Thoracic aorta (tissue), 2 donors: ENCODE measurements around the gene CORIN. TPM values are rescaled to one million over a fixed set of nuclear protein-coding genes. Genes with fewer than 3 reads are reported as not detected.

ENCODE experiments used
- ATAC-seq: fragments of 150-250 bp; one replicate; pipeline ENCODE4 v1.8.0; 2017; ENCODE audit warnings: low read depth; ENCODE audit not compliant: insufficient number of reproducible peaks, low FRiP score
- DNase-seq: peaks from one replicate; pipeline ENCODE4 v3.0.0-alpha.2; 2020; ENCODE audit warnings: low spot score
- H3K27ac ChIP-seq, 2 donors: fragments of 200-600 bp; sonication (generic); 1 replicate in 1 of 2; 2 replicates in 1 of 2; pipeline ENCODE4 v1.5.1; 2016; ENCODE audit warnings: mild to moderate bottlenecking in 2 of 2, moderate library complexity in 2 of 2
- H3K27me3 ChIP-seq: fragments of 200-600 bp; sonication (generic); replicated peaks from 2 replicates; pipeline ENCODE4 v1.6.0; 2016; ENCODE audit warnings: mild to moderate bottlenecking; ENCODE audit not compliant: insufficient read depth
- H3K36me3 ChIP-seq: fragments of 200-600 bp; sonication (generic); one replicate; pipeline ENCODE4 v1.5.1; 2016
- H3K4me1 ChIP-seq, 2 donors: fragments of 200-600 bp; sonication (generic); 1 replicate in 1 of 2; 2 replicates in 1 of 2; pipeline versions ENCODE4 v1.5.1 to v1.6.0; 2016; ENCODE audit warnings: low read depth in 2 of 2, mild to moderate bottlenecking in 1 of 2; ENCODE audit not compliant: control insufficient read depth in 1 of 2
- H3K4me3 ChIP-seq: fragments of 200-600 bp; sonication (generic); 2 replicates; pipeline ENCODE4 v1.5.1; 2016; ENCODE audit warnings: mild to moderate bottlenecking
- H3K9me3 ChIP-seq: fragments of 200-600 bp; sonication (generic); 2 replicates; pipeline ENCODE4 v1.5.1; 2016
- CTCF ChIP-seq: fragments of 200-600 bp; sonication (generic); IDR thresholded peaks from one replicate; pipeline ENCODE4 v1.5.1; 2019; ENCODE audit warnings: antibody characterized with exemption
- total RNA-seq, 2 donors: library from RNA; depleted of rRNA; stranded (reverse); fragments of >200 nt; gene quantifications; one replicate each; pipeline versions ENCODE4 v1.1.0 to v1.2.3, GENCODE V29; 2016

CORIN gene
- total RNA-seq, 2 donors from 2014 or later = 0.63 to 1.9 TPM

- no peak for TF ChIP-seq CTCF
- no peak for ATAC-seq
- no peaks in the 10 kb centered on the region for H3K27me3 ChIP-seq
- H3K9me3 ChIP-seq = no peaks in the 10 kb centered on the region
- DNase-seq = no peak
- H3K4me3 ChIP-seq = no peak overlapping the region
- H3K27ac ChIP-seq = no peak overlapping the region
- H3K4me1 ChIP-seq = no peaks in the 10 kb centered on the region
- H3K36me3 ChIP-seq = no peaks in the 10 kb centered on the region
Observed at GRCh38 chr4:47798165-47798564, 39.7 kb downstream of the CORIN start.

GRCh38 chr4:47791965-47792364 lies 45.9 kb downstream of the CORIN start:
- TF ChIP-seq CTCF = no peak
- no peak for ATAC-seq

GRCh38 chr4:47790105-47790504 lies 47.8 kb downstream of the CORIN start:
- H3K36me3 ChIP-seq = no peaks in the 10 kb centered on the region
- no peaks in the 10 kb centered on the region for H3K9me3 ChIP-seq
- DNase-seq (no peak), ATAC-seq (no peak)
- no peak overlapping the region for H3K4me3 ChIP-seq
- H3K27ac ChIP-seq = no peak overlapping the region
- TF ChIP-seq CTCF = no peak
- no peaks in the 10 kb centered on the region for H3K27me3 ChIP-seq
- no peaks in the 10 kb centered on the region for H3K4me1 ChIP-seq

More at GRCh38 chr4:47791965-47792364, 45.9 kb downstream of the CORIN start:
- H3K4me1 ChIP-seq = no peaks in the 10 kb centered on the region
- H3K9me3 ChIP-seq = no peaks in the 10 kb centered on the region
- H3K4me3 ChIP-seq = no peak overlapping the region
- H3K27me3 ChIP-seq = no peaks in the 10 kb centered on the region
- H3K36me3 ChIP-seq = no peaks in the 10 kb centered on the region
- no peak for DNase-seq
- H3K27ac ChIP-seq = no peak overlapping the region

GRCh38 chr4:47788126-47788525 lies 49.7 kb downstream of the CORIN start:
- no peak for ATAC-seq
- no peak for TF ChIP-seq CTCF
- Histone ChIP-seq H3K9me3 (no peaks in the 10 kb centered on the region), H3K27me3 (no peaks in the 10 kb centered on the region), H3K4me1 (no peaks in the 10 kb centered on the region), H3K4me3 (no peak overlapping the region), H3K36me3 (no peaks in the 10 kb centered on the region), H3K27ac (no peak overlapping the region)
- DNase-seq = no peak

- TF ChIP-seq CTCF = no peak
- no peak for ATAC-seq
Observed at GRCh38 chr4:47786958-47787370, 50.9 kb downstream of the CORIN start.

More at GRCh38 chr4:47786958-47787370, 50.9 kb downstream of the CORIN start:
- Histone ChIP-seq H3K4me3 (no peak overlapping the region), H3K36me3 (no peaks in the 10 kb centered on the region), H3K27ac (no peak overlapping the region), H3K4me1 (no peaks in the 10 kb centered on the region), H3K9me3 (no peaks in the 10 kb centered on the region), H3K27me3 (no peaks in the 10 kb centered on the region)
- no peak for DNase-seq
